ENCODE data around the gene TOMM40. TPM values are rescaled to one million over a fixed set of nuclear protein-coding genes. Genes with fewer than 3 reads are reported as not detected.
A peak's percentile ranks its signal among the peaks of the same experiment; 100 is the strongest.

TOMM40 gene
- total and polyA plus RNA-seq, 9 of the 15 experiments (the other 6 are each of a cell fraction or from before 2014, with no cell fraction given) = 0.89 to 290 (median 160) TPM

GRCh38 chr19:44845612-44846454 is 45.2 kb upstream of the TOMM40 start, which contains the start of gene NECTIN2 (continued):
- TF ChIP-seq U2AF1 (optimal IDR thresholded peaks at IDR 0.05; ENCODE audit: low read depth, low read length) = no peak
- 0 out of 2 replicates have a peak, but pooled peaks have one; percentile 16 for TF ChIP-seq SMARCE1 (IDR thresholded peaks at IDR 0.05)
- 0 out of 2 replicates have a peak, but pooled peaks have one; percentile 15 for TF ChIP-seq ELF4 (CRISPR knock-in tag; IDR thresholded peaks at IDR 0.05)
- TF ChIP-seq BRF1 (IDR thresholded peaks at IDR 0.05; ENCODE audit: borderline replicate concordance, extremely low read depth, insufficient read length) = no peak
- no peak for TF ChIP-seq ZFP91 (CRISPR knock-in tag; IDR thresholded peaks at IDR 0.05)
- TF ChIP-seq SOX6 (IDR thresholded peaks at IDR 0.05) = peak; percentile 50; the same call in 1 of the 2 replicates
- TF ChIP-seq BCLAF1 (IDR thresholded peaks at IDR 0.05; ENCODE audit: borderline replicate concordance in 1 of 2, control insufficient read depth in 1 of 2, low read depth in 2 of 2, low read length in 1 of 2) = no peak
- TF ChIP-seq NFE2 (IDR thresholded peaks at IDR 0.05; ENCODE audit: low read depth) = no peak
- no peak for TF ChIP-seq POLR2H (tag; IDR thresholded peaks at IDR 0.05; ENCODE audit: low read depth)
- 0 out of 2 replicates have a peak, but pooled peaks have one; percentile 27 for TF ChIP-seq HIVEP1 (CRISPR knock-in tag; IDR thresholded peaks at IDR 0.05)
- no peak for TF ChIP-seq E2F5 (CRISPR knock-in tag; IDR thresholded peaks at IDR 0.05)
- TF ChIP-seq RAD51 (IDR thresholded peaks at IDR 0.05; ENCODE audit: borderline replicate concordance, low read depth) = no peak; the same call in 1 of the 2 replicates
- no peak for TF ChIP-seq MXD1 (CRISPR knock-in tag; IDR thresholded peaks at IDR 0.05; ENCODE audit: borderline replicate concordance, poor library complexity, severe bottlenecking)
- no peak for TF ChIP-seq NR3C1 (CRISPR knock-in tag; IDR thresholded peaks at IDR 0.05)
- TF ChIP-seq ZNF253 (CRISPR knock-in tag; conservative IDR thresholded peaks at IDR 0.05) = no peak
- peak; percentile 72 for TF ChIP-seq PRDM10 (IDR thresholded peaks at IDR 0.05; ENCODE audit: partially characterized antibody)

Measured in K562 (cell line).